Stimulated activated CD8-positive, alpha-beta memory T cell treated with anti-CD3 and anti-CD28 coated beads, Interleukin-7, amount 100 ng/mL, for 48 hours (primary cell): ENCODE measurements around the gene DNAH5.
"Not testable (repeated sequence)": the region's sequence is repeated elsewhere in the genome, so short reads cannot be mapped to it uniquely, and the experiment has no call there.

ENCODE experiments used
- DNase-seq, 2 donors: peaks; one replicate each; pipeline ENCODE4 v3.0.0-alpha.2; 2020; ENCODE audit warnings: low read depth in 1 of 2; ENCODE audit errors: extremely low read depth in 1 of 2

The DNAH5 gene

DNA sequence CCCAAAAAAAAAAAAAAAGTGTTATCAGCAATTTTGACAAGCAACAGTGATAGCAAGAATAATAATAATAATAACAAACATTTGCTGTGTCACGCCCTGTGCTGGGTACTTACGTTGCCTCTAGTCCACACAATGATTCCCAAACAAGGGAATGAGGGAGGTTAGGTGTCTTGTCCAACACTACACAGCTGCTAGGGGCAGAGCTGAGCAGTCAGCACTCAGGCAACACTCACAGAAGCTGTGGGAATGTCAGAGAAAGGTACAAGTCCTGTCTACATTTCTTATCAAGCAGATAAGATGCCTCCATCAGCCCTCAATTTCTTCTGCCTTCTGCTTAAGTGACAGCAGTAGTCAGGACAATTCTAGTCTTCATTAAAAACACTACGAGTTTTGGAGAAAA lies 111.0 kb downstream of the DNAH5 start:
- no peak for DNase-seq

DNA sequence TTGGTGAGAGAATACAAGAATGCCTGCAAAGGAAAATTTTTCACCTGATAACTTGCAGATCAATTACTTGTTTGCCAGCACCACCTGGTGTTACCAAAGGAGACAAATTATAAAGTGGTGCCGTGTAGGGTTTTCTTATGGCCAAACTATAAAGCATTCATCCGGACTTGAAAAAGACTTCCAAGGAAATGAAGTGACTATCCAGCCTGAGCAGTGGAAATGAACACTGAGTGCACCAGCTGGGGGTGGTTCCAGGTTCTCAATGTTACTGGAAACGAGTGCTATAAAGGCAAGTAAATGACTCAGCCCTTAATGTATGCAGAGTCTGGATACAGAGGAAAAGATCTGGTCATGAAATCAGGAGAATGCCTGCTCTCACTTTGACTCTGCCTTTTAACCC lies 113.1 kb downstream of the DNAH5 start:
- no peak for DNase-seq

GRCh38 chr5:13830536-13830935 lies 114.0 kb downstream of the DNAH5 start:
- DNase-seq, result no peak

- no peak for DNase-seq
These were observed 123.1 kb downstream of the DNAH5 start for GRCh38 chr5:13821366-13821765.

DNA sequence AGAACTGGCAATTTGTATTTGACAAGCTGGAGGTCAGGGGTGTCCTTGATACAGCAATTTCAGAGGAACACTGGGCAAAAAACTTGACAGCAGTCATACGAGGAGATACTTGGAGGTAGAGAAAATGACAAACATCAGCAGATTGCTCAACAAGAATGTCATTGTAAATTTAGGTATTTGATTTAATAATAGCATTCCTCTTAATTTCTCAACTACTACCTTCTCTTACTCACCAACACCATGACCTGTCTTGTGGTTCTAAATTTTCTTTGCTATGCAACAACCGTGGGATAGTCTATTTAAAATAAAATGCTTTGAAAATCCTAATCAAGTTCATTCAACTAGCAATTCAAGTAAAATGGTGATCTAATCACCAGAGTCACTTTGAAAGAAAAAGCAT lies 128.4 kb downstream of the DNAH5 start:
- no peak for DNase-seq

DNA sequence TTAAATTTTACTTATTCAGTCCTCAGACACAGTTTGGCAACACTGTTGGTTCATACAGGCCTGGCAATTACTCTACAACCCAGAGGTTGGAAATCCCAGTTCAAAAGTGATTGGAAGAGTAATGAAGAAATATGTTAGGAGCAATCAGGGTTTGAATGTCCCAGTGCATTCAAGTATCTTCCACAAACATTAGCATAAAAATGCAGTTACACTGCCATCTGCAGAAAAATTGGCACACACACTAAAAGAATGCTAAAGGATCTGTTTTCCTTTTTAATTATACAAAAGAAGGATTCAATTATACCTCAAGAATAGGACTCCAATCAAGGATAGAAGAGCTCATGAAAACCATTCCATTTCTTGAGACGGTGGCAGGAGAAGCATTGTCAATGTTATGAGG lies 130.2 kb downstream of the DNAH5 start:
- no peak for DNase-seq

GRCh38 chr5:13809921-13810320 lies 134.6 kb downstream of the DNAH5 start:
- no peak for DNase-seq

DNA sequence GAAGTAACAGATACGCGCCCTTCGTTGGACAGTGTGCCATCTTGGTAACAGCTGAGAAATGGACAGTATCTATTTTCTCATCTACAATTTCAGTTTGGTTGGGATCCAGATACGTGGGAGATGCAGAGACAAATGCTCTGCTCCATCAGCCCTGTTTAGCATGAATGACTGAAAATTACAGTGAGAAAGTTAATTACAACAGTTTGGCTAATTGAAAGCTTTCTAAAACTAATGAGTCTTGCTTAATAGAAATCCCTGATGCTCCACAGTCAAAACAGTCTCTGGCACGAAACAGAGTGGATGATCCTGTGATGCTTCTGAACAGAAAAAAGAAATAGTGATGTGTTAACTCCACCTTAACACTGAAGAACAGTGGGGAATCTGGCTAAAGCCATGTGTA lies 140.2 kb downstream of the DNAH5 start:
- DNase-seq, result no peak

DNA sequence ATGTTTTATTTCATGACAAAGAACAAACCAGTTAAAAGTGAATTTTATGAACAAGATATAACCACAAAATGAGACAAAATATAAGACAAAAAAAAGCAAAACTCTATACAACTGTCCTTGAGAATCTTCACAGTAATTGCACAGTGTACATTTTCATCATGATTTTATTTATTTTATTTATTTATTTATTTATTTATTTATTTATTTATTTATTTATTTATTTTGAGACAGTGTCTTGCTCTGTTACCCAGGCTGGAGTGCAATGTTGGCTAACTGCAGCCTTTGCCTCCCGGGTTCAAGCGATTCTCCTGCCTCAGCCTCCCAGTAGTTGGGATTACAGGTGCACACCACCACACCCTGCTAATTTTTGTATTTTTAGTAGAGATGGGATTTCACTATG lies 145.9 kb downstream of the DNAH5 start:
- DNase-seq, result not testable (repeated sequence)

DNA sequence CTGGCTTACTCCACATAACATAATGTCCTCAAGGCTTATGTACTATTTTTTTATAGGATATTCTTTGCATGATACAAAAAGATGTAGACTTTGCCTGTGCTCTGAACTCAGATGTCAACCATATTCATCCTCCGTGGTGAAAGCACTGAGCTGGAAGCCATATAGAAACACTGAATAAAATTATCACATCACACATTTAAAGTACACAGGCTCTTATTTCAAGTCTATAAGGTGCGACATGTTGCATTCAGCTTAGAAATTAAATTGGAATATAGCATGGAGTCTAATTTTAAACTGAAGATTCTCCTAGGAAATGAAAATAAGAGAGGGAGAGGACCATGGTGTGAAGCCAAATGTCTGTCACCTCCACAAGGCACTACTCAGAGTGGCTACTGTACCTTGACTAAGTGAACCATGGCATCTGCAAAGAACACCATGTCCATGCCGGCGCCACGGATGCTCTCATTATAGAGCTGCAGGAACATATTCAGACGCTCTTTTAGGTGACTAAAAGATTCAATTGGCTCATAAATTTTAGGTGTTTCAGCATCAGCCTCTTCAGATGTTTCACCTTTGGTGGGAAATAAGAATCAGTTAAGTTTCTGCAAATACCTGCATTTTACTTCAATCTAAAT lies 158.6 kb downstream of the DNAH5 start:
- no peak for DNase-seq

DNA sequence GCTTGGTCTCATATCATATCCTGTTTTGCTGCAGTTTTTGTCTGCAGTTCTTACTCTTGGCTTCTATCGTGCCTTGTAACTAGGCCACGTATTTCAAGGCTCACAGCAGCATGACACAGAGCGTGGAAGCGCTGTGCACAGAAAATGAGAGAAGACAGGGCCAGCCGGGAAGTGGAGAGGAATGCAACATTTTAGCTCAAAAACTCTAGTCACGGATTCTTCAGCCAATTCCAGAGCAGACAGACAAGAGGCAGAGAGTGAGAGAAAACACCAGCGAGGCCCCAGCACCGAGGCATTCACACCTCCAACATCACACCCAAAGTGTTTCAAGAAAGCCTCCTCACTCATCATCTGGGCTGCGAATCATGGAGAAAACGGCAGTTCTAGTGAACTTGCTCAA lies 160.8 kb downstream of the DNAH5 start:
- DNase-seq, result no peak

DNA sequence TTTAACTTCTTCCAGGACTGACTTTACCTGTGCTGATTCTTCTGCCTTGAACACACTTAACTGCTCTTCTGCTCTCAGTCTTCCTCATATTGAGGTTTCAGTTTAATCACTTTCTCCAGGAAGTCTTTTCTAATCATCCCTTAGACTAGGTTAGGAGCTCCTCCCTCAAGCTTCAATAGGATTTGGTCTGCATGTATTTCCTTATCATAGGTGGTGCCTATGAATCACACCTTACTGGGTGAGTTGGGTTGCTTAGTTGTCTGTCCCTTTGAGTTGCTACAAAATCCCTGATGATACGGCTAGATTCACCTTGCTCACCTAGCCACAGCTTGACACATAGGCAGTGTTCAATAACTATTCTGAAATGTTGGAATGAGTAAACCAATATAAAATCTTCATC lies 164.4 kb downstream of the DNAH5 start:
- DNase-seq, result no peak

DNA sequence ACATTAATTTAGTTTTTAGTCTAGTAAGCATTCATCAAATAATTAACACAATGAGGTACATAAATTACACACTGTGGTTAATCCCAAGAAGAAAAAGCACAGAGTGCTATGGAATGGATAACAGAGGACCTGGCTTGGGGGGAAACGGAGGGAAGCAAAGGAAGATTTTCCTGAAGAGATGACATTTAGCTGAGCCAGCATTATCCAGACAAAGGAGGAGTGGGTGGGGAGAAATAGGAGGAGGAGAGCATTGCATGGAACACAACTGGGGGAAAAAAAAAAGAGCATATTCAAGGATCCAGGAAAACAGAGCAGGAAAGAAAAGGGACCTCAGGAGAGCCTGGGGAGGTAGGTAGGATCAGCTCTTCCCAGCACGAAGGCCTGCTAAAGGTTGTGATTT lies 170.8 kb downstream of the DNAH5 start:
- DNase-seq, result no peak

GRCh38 chr5:13771011-13771571 lies 173.4 kb downstream of the DNAH5 start:
- DNase-seq, result no peak

DNA sequence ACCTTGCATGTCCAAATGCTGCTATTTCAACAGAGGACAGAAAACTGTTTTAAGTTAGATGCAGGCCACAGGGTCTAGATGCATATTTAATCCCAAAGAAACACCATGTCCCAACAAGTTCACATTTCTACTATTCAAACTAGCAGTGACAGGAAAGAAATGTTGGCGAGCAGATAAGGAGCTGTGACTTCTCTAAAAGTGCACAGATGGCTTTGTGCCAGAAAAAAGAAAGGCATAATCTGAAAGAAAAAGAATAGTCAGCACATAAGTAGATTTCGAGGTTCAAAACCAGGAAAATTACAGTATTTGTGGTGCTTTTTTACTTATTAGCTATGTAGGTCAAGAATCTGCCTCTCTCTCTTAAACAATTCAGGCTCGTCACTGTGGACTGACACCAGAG lies 178.3 kb downstream of the DNAH5 start:
- no peak for DNase-seq

GRCh38 chr5:13763719-13764118 lies 180.8 kb downstream of the DNAH5 start:
- no peak for DNase-seq

GRCh38 chr5:13749766-13750165 lies 194.7 kb downstream of the DNAH5 start:
- no peak for DNase-seq

DNA sequence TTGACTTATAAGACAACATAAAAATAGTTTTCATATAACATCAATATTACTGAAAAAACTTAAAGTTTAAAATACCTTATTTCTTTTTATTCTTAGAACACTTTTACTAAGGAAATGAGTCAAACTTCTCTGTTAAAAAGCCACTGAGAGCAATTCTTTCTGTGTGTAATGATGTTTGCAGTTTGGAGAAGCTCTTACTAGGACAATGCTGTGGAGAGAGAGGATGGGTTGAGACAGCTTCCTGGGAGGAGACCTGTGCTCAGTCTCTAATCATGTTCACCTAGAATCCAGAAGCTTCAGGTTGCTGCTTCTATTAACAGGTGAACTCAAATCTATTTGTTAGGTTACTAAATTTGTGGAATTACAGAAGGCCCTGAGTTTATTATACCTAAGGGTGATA lies 198.5 kb downstream of the DNAH5 start:
- no peak for DNase-seq

- no peak for DNase-seq
These were observed 199.0 kb downstream of the DNAH5 start for GRCh38 chr5:13745508-13745907.

- no peak for DNase-seq
These were observed 204.0 kb downstream of the DNAH5 start for GRCh38 chr5:13740471-13740870.

- DNase-seq, result no peak
These were observed 205.0 kb downstream of the DNAH5 start for GRCh38 chr5:13739479-13739878.

GRCh38 chr5:13735691-13736090 lies 208.8 kb downstream of the DNAH5 start:
- DNase-seq, result no peak

DNA sequence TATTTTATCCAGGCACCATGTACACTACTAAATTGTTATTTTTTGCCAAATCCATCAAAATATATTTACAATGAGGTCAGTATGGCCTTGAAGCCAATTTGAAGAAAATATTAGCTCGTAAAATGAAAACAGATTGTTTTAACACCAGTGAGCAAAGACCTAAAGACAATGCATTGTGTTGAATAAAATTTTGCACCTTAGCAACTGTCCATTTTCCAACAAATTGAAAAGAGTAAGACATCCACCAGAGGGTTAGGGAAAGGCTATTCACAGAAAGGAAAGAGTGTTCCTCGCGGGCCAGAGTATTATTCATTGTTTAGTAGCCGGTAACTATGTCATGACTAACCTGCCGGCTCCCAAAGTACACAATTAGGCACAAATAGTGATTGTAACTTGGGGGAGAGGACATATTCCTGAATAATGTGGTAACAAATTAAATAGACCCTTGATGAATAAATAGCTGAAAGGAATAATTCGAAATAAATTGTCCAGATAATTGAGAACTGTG lies 213.3 kb downstream of the DNAH5 start:
- DNase-seq, result no peak
